ENCODE data around the gene CLCN6.

DNA sequence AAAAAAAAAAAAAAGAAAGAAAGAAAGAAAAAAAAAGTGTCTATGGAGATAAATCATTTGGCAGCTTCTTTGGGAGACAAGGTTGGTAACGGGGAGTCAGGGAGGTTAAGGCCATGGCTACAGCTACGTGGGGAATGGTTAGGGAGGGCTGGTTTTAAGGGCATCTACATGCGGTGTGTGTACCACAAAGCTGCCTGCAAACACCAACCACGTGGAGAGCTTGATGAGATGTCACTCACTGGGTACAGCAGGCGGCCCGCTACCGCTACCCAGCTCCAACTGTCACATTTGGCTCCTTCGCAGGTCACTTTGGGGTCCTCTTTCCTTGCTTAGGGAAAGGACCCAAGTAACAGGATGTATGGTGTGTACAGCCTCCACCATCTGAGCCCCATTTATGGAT, 48.5 kb downstream of the CLCN6 start:
- TF ChIP-seq EZH2 (IDR thresholded peaks at IDR 0.05; ENCODE audit: low read length, unreplicated experiment): no peak
- TF ChIP-seq, protein P1, sequence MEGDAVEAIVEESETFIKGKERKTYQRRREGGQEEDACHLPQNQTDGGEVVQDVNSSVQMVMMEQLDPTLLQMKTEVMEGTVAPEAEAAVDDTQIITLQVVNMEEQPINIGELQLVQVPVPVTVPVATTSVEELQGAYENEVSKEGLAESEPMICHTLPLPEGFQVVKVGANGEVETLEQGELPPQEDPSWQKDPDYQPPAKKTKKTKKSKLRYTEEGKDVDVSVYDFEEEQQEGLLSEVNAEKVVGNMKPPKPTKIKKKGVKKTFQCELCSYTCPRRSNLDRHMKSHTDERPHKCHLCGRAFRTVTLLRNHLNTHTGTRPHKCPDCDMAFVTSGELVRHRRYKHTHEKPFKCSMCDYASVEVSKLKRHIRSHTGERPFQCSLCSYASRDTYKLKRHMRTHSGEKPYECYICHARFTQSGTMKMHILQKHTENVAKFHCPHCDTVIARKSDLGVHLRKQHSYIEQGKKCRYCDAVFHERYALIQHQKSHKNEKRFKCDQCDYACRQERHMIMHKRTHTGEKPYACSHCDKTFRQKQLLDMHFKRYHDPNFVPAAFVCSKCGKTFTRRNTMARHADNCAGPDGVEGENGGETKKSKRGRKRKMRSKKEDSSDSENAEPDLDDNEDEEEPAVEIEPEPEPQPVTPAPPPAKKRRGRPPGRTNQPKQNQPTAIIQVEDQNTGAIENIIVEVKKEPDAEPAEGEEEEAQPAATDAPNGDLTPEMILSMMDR (conservative IDR thresholded peaks at IDR 0.05; ENCODE audit: low read depth, low read length): no peak
- no peak for TF ChIP-seq EZH2phosphoT487 (IDR thresholded peaks at IDR 0.05; ENCODE audit: borderline replicate concordance, low read length)

Measured in PC-3 (cell line).